ENCODE measurements around the gene STRA8.

STRA8 gene

GRCh38 chr7:135291809-135292253 lies 58.2 kb downstream of the STRA8 start:
- ChIA-PET CTCF (interaction anchor here (0.6 kb wide), 1 partner anchor 36 kb away, joined by 3 read pairs; no protein-coding TSS in a partner anchor), POLR2A (ENCODE audit: low non-redundant PET) (no interaction called here)
- peak overlapping the region; percentile 78 for H3K27ac ChIP-seq
- no peak for TF ChIP-seq CTCF (conservative IDR thresholded peaks at IDR 0.05; ENCODE audit: low read depth)
- DNase-seq (ENCODE audit: low spot score) = peak; percentile 92

GRCh38 chr7:135299235-135299634 lies 65.6 kb downstream of the STRA8 start:
- ChIA-PET CTCF (no interaction called here), POLR2A (ENCODE audit: low non-redundant PET) (no interaction called here)
- DNase-seq (ENCODE audit: low spot score) = no peak

GRCh38 chr7:135300913-135301765 lies 67.5 kb downstream of the STRA8 start:
- DNase-seq (ENCODE audit: low spot score) = no peak
- ChIA-PET POLR2A (ENCODE audit: low non-redundant PET) (no interaction called here), CTCF (interaction anchor here (0.7 kb wide), 2 partner anchors 9 to 54 kb away, joined by 3 read pairs; no protein-coding TSS in a partner anchor)
- TF ChIP-seq CTCF (conservative IDR thresholded peaks at IDR 0.05; ENCODE audit: low read depth) = no peak
- no peak overlapping the region for H3K27ac ChIP-seq

More at GRCh38 chr7:135299235-135299634, 65.6 kb downstream of the STRA8 start:
- TF ChIP-seq CTCF (conservative IDR thresholded peaks at IDR 0.05; ENCODE audit: low read depth) = no peak
- H3K27ac ChIP-seq = no peak overlapping the region
